Measurements from ENCODE around the gene C11orf24. TPM values are rescaled to one million over a fixed set of nuclear protein-coding genes. Genes with fewer than 3 reads are reported as not detected.

Gene C11orf24
- total and polyA plus RNA-seq, 9 of the 15 experiments (the other 6 are each of a cell fraction or from before 2014, with no cell fraction given): 2.0 to 65.2 (median 32.5) TPM

DNA sequence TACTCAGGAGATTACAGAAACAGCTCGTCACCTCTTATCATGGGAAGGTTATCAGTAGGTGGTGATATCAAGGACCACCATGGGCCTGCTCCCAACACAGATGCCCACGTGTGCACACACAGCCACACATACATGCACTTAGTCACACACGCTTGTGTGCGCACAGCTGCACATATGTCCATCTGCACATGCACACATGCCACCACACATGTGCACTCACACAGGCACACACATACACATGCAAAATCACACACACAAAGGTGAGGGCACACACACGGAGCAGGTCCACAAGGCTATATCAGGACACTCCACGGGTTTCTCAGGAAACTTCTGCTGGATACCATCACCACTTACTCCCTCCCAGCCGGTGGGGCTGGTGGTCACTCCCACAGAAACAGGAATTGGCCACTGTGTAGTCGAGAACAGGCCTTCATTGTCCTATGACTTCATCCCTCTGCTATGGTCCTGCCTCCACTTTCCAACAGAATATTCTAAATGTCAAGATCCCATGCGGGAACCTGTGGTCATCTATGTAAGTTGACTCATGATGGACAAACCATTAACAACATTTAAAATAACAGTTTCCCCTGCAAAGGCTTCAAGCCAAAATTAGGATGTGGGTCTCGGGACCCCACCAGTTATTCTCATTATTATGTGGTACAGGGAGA is 2.2 kb downstream of the C11orf24 start (continued):
- TF ChIP-seq, protein P1, sequence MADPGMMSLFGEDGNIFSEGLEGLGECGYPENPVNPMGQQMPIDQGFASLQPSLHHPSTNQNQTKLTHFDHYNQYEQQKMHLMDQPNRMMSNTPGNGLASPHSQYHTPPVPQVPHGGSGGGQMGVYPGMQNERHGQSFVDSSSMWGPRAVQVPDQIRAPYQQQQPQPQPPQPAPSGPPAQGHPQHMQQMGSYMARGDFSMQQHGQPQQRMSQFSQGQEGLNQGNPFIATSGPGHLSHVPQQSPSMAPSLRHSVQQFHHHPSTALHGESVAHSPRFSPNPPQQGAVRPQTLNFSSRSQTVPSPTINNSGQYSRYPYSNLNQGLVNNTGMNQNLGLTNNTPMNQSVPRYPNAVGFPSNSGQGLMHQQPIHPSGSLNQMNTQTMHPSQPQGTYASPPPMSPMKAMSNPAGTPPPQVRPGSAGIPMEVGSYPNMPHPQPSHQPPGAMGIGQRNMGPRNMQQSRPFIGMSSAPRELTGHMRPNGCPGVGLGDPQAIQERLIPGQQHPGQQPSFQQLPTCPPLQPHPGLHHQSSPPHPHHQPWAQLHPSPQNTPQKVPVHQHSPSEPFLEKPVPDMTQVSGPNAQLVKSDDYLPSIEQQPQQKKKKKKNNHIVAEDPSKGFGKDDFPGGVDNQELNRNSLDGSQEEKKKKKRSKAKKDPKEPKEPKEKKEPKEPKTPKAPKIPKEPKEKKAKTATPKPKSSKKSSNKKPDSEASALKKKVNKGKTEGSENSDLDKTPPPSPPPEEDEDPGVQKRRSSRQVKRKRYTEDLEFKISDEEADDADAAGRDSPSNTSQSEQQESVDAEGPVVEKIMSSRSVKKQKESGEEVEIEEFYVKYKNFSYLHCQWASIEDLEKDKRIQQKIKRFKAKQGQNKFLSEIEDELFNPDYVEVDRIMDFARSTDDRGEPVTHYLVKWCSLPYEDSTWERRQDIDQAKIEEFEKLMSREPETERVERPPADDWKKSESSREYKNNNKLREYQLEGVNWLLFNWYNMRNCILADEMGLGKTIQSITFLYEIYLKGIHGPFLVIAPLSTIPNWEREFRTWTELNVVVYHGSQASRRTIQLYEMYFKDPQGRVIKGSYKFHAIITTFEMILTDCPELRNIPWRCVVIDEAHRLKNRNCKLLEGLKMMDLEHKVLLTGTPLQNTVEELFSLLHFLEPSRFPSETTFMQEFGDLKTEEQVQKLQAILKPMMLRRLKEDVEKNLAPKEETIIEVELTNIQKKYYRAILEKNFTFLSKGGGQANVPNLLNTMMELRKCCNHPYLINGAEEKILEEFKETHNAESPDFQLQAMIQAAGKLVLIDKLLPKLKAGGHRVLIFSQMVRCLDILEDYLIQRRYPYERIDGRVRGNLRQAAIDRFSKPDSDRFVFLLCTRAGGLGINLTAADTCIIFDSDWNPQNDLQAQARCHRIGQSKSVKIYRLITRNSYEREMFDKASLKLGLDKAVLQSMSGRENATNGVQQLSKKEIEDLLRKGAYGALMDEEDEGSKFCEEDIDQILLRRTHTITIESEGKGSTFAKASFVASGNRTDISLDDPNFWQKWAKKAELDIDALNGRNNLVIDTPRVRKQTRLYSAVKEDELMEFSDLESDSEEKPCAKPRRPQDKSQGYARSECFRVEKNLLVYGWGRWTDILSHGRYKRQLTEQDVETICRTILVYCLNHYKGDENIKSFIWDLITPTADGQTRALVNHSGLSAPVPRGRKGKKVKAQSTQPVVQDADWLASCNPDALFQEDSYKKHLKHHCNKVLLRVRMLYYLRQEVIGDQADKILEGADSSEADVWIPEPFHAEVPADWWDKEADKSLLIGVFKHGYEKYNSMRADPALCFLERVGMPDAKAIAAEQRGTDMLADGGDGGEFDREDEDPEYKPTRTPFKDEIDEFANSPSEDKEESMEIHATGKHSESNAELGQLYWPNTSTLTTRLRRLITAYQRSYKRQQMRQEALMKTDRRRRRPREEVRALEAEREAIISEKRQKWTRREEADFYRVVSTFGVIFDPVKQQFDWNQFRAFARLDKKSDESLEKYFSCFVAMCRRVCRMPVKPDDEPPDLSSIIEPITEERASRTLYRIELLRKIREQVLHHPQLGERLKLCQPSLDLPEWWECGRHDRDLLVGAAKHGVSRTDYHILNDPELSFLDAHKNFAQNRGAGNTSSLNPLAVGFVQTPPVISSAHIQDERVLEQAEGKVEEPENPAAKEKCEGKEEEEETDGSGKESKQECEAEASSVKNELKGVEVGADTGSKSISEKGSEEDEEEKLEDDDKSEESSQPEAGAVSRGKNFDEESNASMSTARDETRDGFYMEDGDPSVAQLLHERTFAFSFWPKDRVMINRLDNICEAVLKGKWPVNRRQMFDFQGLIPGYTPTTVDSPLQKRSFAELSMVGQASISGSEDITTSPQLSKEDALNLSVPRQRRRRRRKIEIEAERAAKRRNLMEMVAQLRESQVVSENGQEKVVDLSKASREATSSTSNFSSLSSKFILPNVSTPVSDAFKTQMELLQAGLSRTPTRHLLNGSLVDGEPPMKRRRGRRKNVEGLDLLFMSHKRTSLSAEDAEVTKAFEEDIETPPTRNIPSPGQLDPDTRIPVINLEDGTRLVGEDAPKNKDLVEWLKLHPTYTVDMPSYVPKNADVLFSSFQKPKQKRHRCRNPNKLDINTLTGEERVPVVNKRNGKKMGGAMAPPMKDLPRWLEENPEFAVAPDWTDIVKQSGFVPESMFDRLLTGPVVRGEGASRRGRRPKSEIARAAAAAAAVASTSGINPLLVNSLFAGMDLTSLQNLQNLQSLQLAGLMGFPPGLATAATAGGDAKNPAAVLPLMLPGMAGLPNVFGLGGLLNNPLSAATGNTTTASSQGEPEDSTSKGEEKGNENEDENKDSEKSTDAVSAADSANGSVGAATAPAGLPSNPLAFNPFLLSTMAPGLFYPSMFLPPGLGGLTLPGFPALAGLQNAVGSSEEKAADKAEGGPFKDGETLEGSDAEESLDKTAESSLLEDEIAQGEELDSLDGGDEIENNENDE (IDR thresholded peaks at IDR 0.05; ENCODE audit: low read depth, low read length): no peak
- TF ChIP-seq RBM15 (IDR thresholded peaks at IDR 0.05; ENCODE audit: insufficient read depth, low read length) (no peak), POLR2G (IDR thresholded peaks at IDR 0.05; ENCODE audit: low read depth, low read length) (peak; percentile 41; the same call in 1 of the 2 replicates), ZNF146 (CRISPR knock-in tag; IDR thresholded peaks at IDR 0.05; ENCODE audit: unreplicated experiment) (no peak), NFRKB (IDR thresholded peaks at IDR 0.05; ENCODE audit: low read depth) (peak; percentile 12; the same call in 1 of the 2 replicates), KLF13 (tag; IDR thresholded peaks at IDR 0.05; ENCODE audit: borderline replicate concordance, low read depth) (no peak), RFX5 (IDR thresholded peaks at IDR 0.05; ENCODE audit: low read depth, low read length) (no peak), ZNF79 (CRISPR knock-in tag; IDR thresholded peaks at IDR 0.05; ENCODE audit: low read depth) (no peak)
- TF ChIP-seq, protein P2, sequence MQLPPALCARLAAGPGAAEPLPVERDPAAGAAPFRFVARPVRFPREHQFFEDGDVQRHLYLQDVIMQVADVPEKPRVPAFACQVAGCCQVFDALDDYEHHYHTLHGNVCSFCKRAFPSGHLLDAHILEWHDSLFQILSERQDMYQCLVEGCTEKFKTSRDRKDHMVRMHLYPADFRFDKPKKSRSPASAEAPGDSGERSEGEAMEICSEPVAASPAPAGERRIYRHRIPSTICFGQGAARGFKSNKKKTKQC (CRISPR knock-in tag; IDR thresholded peaks at IDR 0.05): no peak
- TF ChIP-seq, protein P3, sequence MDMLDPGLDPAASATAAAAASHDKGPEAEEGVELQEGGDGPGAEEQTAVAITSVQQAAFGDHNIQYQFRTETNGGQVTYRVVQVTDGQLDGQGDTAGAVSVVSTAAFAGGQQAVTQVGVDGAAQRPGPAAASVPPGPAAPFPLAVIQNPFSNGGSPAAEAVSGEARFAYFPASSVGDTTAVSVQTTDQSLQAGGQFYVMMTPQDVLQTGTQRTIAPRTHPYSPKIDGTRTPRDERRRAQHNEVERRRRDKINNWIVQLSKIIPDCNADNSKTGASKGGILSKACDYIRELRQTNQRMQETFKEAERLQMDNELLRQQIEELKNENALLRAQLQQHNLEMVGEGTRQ (CRISPR knock-in tag; IDR thresholded peaks at IDR 0.05): no peak
- TF ChIP-seq, protein P4, sequence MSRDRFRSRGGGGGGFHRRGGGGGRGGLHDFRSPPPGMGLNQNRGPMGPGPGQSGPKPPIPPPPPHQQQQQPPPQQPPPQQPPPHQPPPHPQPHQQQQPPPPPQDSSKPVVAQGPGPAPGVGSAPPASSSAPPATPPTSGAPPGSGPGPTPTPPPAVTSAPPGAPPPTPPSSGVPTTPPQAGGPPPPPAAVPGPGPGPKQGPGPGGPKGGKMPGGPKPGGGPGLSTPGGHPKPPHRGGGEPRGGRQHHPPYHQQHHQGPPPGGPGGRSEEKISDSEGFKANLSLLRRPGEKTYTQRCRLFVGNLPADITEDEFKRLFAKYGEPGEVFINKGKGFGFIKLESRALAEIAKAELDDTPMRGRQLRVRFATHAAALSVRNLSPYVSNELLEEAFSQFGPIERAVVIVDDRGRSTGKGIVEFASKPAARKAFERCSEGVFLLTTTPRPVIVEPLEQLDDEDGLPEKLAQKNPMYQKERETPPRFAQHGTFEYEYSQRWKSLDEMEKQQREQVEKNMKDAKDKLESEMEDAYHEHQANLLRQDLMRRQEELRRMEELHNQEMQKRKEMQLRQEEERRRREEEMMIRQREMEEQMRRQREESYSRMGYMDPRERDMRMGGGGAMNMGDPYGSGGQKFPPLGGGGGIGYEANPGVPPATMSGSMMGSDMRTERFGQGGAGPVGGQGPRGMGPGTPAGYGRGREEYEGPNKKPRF (IDR thresholded peaks at IDR 0.05; ENCODE audit: low read depth, low read length): no peak
